BLaER1 treated with 17β-estradiol and CSF1 and Interleukin-3, amounts not matched to agents 10 nM and 100 nM (cell line): ENCODE measurements around the gene DSE.

ENCODE experiments used
- H3K27ac ChIP-seq, 11 experiments: shearing (Covaris generic); formaldehyde crosslinking; 2 replicates each; pipeline ENCODE4 v1.8.1; 2022
- H3K27me3 ChIP-seq, 11 experiments: shearing (Covaris generic); formaldehyde crosslinking; 2 replicates each; pipeline ENCODE4 v1.8.1; 2022
- H3K36me3 ChIP-seq, 11 experiments: shearing (Covaris generic); formaldehyde crosslinking; 2 replicates each; pipeline ENCODE4 v1.8.1; 2022
- H3K4me1 ChIP-seq, 10 experiments: shearing (Covaris generic); formaldehyde crosslinking; 2 replicates each; pipeline ENCODE4 v1.8.1; 2022
- H3K4me2 ChIP-seq, 11 experiments: shearing (Covaris generic); formaldehyde crosslinking; 2 replicates each; pipeline ENCODE4 v1.8.1; 2022
- H3K4me3 ChIP-seq, 10 experiments: shearing (Covaris generic); formaldehyde crosslinking; 2 replicates each; pipeline ENCODE4 v1.8.1; 2022
- H3K9ac ChIP-seq, 11 experiments: shearing (Covaris generic); formaldehyde crosslinking; 2 replicates each; pipeline ENCODE4 v1.8.1; 2022
- H3K9me3 ChIP-seq, 11 experiments: shearing (Covaris generic); formaldehyde crosslinking; replicated peaks in 1 of 11; 2 replicates each; pipeline ENCODE4 v1.8.1; 2022
- H4K20me1 ChIP-seq, 11 experiments: shearing (Covaris generic); formaldehyde crosslinking; 2 replicates each; pipeline ENCODE4 v1.8.1; 2022
- Cebpa-rat ChIP-seq, 11 experiments: shearing (Covaris generic); IDR thresholded peaks; 2 replicates each; pipeline ENCODE4 v1.8.1; 2022

Gene DSE

DNA sequence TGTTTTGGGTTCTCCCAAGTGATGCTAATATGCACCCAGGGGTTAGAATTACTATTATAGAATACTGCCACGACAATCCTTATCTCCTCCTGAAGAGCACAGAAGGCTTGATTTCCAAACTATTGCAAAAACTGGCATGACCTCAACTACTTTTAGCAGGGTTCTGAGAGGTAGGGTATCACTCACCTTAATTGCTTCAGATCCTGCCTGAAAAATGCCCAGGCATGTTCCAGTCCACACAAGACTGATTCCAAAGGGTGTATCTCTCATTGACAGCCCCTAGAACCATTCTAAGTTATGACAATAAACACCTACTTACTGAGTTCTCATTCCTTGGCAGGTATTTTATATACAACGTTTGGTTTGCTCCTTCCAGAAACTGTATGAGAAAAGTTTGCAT is 5.0 kb upstream of the DSE start:
- Histone ChIP-seq H3K4me3 (no peak overlapping the region), H3K9me3 (no peaks in the 10 kb centered on the region), H3K9ac (no peak overlapping the region), H3K27me3 (no peaks in the 10 kb centered on the region), H4K20me1 (peaks cover 0 to 4% (median 0%) of the 10 kb centered on the region in 11 experiments; a peak in 1 of 22 replicates), H3K27ac (no peak overlapping the region), H3K4me1 (peaks cover 12 to 82% (median 31%) of the 10 kb centered on the region in 10 experiments), H3K36me3 (no peaks in the 10 kb centered on the region), H3K4me2 (peak overlapping the region in 2 of 11 experiments; percentile 83 to 89; a peak in 4 of 22 replicates)
- no peak for TF ChIP-seq Cebpa-rat (IDR thresholded peaks at IDR 0.05)

DNA sequence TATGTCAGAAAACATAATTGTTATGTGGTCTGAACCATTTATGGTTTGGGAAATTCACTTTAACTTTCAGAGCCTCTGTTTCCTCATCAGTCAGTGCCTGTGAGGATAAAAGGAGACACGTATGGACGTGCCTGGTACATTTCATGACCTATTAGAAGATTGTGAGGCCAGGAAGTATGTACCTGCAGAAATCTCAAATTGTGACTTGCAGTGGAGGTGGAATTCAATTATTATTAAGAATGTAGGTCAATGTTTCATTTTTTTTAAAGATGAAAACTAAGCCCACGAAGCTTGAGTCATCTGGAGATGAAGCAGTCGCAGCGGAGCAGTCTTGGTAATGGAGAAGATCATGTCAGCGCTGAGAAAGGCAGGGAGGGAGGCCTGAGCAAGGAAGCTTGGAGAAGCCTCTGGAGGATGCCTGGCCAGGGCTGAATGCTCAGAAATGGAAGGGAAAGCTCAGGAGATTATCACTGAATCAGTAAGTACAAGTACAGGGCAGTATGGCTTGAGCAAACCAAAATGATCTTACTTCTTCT is 3.9 kb upstream of the DSE start:
- no peaks in the 10 kb centered on the region for H3K36me3 ChIP-seq
- H3K9me3 ChIP-seq = no peaks in the 10 kb centered on the region
- H3K4me3 ChIP-seq = no peak overlapping the region
- H3K4me2 ChIP-seq = peak overlapping the region in 4 of 11 experiments; percentile 49 to 89 (median 71); a peak in 8 of 22 replicates
- peaks cover 15 to 82% (median 34%) of the 10 kb centered on the region in 10 experiments for H3K4me1 ChIP-seq
- peaks cover 0 to 7% (median 0%) of the 10 kb centered on the region in 11 experiments; a peak in 6 of 22 replicates for H3K27me3 ChIP-seq
- H3K9ac ChIP-seq = no peak overlapping the region
- peak overlapping the region in 2 of 11 experiments; percentile 26 to 36; a peak in 2 of 22 replicates for H3K27ac ChIP-seq
- H4K20me1 ChIP-seq = peaks cover 0 to 9% (median 0%) of the 10 kb centered on the region in 11 experiments; a peak in 5 of 22 replicates
- TF ChIP-seq Cebpa-rat (IDR thresholded peaks at IDR 0.05) = no peak

DNA sequence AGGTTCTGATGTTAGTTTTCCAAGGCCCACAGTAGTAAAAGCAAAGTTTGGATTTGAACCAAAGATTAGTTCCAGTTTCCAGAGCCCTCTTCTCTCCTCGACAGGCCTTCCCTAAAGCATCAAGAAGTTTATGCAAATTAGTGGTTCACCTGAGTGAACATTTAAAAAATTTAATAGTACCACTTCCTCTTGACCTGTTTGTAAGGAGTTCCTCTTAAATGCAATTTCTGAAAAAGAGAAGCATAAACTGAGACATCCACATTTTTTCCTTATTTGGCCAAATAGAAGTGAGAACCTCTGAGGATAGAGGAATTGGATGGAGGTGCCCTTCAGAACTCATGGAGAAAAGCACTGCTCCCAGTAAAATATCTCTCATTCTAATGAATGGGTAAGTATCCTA is 1.2 kb upstream of the DSE start:
- H3K9ac ChIP-seq = peak overlapping the region in 5 of 11 experiments; percentile 88 to 95 (median 92); a peak in 7 of 22 replicates
- no peaks in the 10 kb centered on the region for H3K9me3 ChIP-seq
- H3K4me3 ChIP-seq = peak overlapping the region in 4 of 10 experiments; percentile 72 to 93 (median 83); a peak in 8 of 20 replicates
- H3K27me3 ChIP-seq = peaks cover 0 to 14% (median 0%) of the 10 kb centered on the region in 11 experiments; a peak in 8 of 22 replicates
- H3K4me2 ChIP-seq = peak overlapping the region; percentile 81 to 99 (median 95); a peak in 21 of 22 replicates
- peaks cover 0 to 36% (median 3%) of the 10 kb centered on the region in 11 experiments; a peak in 10 of 22 replicates for H4K20me1 ChIP-seq
- H3K36me3 ChIP-seq = peaks cover 0 to 16% (median 0%) of the 10 kb centered on the region in 11 experiments; a peak in 4 of 22 replicates
- TF ChIP-seq Cebpa-rat (IDR thresholded peaks at IDR 0.05) = no peak
- H3K27ac ChIP-seq = peak overlapping the region in 4 of 11 experiments; percentile 79 to 93 (median 92); a peak in 9 of 22 replicates
- H3K4me1 ChIP-seq = peaks cover 19 to 79% (median 31%) of the 10 kb centered on the region in 10 experiments

DNA sequence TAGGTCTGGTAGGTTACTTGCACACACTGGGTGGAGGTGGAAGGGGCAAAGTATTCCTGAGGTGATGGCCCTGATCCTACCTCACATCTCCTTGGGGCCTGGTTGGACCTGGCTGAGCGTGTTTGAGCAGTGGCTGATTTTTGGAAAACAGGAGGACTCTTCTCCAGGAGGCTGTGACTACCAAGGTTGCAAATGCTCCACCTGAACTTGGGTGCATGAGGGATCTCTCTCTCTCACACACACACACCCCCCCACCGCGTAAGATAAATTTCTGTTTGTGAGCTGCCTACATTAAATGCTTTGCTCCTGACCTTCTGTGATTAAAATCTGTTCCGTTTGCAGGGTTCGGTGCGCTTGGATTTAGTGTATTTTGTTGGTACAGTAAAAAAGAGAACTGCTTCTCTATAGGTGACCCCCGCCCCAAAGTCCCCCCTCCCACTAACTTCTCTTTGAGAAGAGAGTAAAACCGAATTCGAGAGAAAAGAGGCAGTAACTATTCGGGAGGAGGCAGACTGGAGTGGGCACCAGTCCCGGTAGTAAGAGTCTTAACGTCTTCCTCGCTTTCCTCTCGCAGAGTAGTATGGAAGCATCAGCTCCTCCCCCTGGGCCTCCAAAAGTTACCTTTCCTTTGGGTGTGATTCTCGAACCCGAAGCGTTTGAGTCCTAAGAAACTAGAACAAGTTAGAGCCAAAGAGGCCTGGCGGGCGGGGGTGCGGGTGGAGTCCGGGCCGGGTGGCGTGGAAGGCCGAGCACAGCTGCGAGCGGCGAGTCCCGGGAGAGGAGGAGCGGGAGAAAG is 585 bp upstream of the DSE start:
- Histone ChIP-seq H3K4me1 (peaks cover 19 to 79% (median 31%) of the 10 kb centered on the region in 10 experiments), H3K36me3 (peaks cover 0 to 22% (median 0%) of the 10 kb centered on the region in 11 experiments; a peak in 6 of 22 replicates), H3K9me3 (no peaks in the 10 kb centered on the region), H3K9ac (peak overlapping the region; percentile 79 to 95 (median 87); a peak in 21 of 22 replicates), H3K27me3 (peaks cover 0 to 14% (median 0%) of the 10 kb centered on the region in 11 experiments; a peak in 8 of 22 replicates), H3K27ac (peak overlapping the region; percentile 74 to 93 (median 82); a peak in 21 of 22 replicates), H3K4me2 (peak overlapping the region; percentile 81 to 99 (median 95)), H3K4me3 (peak overlapping the region; percentile 69 to 93 (median 80)), H4K20me1 (peaks cover 0 to 42% (median 4%) of the 10 kb centered on the region in 11 experiments; a peak in 11 of 22 replicates)
- no peak for TF ChIP-seq Cebpa-rat (IDR thresholded peaks at IDR 0.05)

DNA sequence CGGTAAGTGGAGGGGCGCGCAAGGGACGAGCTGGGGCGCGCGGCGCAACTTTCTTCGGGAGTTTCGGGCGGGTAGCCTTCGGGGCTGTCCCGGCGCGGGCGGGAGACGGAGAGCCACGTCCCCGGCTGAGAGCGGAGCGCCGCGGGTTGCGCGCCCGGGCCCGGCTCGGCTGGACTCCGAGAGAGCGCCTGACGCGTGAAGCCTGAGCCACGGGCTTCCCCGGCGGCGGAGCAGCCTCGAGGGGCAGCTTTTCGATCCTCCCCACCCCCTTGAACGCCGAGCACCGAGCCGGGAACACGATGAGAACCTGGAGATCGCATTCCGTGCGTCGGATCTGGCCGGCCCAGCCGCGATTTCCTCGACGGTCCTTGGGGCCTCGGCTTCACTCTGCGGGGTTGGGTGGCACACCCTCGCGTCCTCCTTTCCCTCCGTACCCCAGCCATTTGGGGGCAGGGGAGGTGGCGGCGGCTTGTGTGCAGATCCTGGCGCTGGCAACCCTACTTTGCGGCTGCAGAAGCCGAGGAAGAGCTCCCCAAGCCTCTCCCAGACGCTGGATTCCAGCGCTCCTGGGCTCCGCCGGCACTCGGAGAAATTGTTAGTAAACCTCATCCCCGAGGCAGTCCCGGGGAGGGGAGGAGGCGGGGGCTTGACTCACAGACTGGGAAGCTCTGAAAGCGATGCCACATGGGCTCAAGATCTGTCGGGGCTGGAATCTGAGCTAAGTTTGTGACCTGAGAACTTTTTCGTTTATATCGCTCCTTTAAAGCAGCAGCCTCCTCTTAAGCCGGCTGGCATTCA is 572 bp downstream of the DSE start:
- Histone ChIP-seq H3K27ac (peak overlapping the region; percentile 74 to 93 (median 82)), H4K20me1 (peaks cover 0 to 51% (median 4%) of the 10 kb centered on the region in 11 experiments; a peak in 11 of 22 replicates), H3K27me3 (peaks cover 0 to 14% (median 0%) of the 10 kb centered on the region in 11 experiments; a peak in 8 of 22 replicates), H3K9me3 (no peaks in the 10 kb centered on the region), H3K9ac (peak overlapping the region; percentile 79 to 95 (median 87)), H3K36me3 (peaks cover 0 to 34% (median 0%) of the 10 kb centered on the region in 11 experiments; a peak in 7 of 22 replicates), H3K4me1 (peaks cover 19 to 79% (median 31%) of the 10 kb centered on the region in 10 experiments), H3K4me3 (peak overlapping the region; percentile 69 to 93 (median 80)), H3K4me2 (peak overlapping the region; percentile 81 to 99 (median 95))
- no peak for TF ChIP-seq Cebpa-rat (IDR thresholded peaks at IDR 0.05)

DNA sequence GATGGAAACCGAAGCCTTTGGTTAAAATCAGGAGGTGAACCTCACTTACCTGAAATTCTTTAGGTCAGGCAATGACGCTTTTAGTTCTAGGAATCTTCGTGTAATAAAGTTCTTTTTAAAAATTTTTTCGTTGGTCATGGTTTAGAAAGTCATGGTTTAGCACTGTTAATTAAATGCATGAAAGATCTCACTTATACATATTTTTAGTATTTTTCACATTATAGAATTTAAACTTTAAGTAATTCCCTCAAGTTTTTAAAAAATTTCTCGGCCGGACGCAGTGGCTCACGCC is 1.1 kb downstream of the DSE start:
- peaks cover 0 to 39% (median 0%) of the 10 kb centered on the region in 11 experiments; a peak in 7 of 22 replicates for H3K36me3 ChIP-seq
- H3K27me3 ChIP-seq = peaks cover 0 to 14% (median 0%) of the 10 kb centered on the region in 11 experiments; a peak in 8 of 22 replicates
- H3K4me1 ChIP-seq = peaks cover 19 to 79% (median 31%) of the 10 kb centered on the region in 10 experiments
- H3K27ac ChIP-seq = peak overlapping the region in 10 of 11 experiments; percentile 74 to 93 (median 84); a peak in 15 of 22 replicates
- H3K9me3 ChIP-seq = no peaks in the 10 kb centered on the region
- TF ChIP-seq Cebpa-rat (IDR thresholded peaks at IDR 0.05) = no peak
- H4K20me1 ChIP-seq = peaks cover 0 to 56% (median 4%) of the 10 kb centered on the region in 11 experiments; a peak in 11 of 22 replicates
- H3K4me2 ChIP-seq = peak overlapping the region; percentile 81 to 99 (median 95)
- peak overlapping the region; percentile 69 to 93 (median 80) for H3K4me3 ChIP-seq
- peak overlapping the region; percentile 79 to 95 (median 87) for H3K9ac ChIP-seq

DNA sequence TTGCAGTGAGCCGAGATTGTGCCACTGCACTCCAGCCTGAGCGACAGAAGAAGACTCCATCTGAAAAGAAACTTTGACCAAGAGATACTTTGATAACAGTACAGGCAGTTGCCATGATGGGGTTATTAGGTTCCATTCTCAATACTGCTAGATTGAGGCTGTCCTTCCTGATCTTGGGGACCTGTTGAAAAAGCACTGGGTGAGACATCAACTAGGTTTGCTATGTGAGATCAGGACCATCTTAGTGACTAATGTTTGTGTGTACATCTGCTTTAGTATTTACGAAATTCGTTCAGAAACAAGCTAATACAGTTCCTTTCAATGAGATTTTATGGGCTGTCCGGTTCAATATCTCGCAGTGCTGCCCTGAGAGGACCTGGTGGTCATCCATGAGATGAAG is 2.6 kb downstream of the DSE start:
- no peaks in the 10 kb centered on the region for H3K9me3 ChIP-seq
- peaks cover 19 to 77% (median 27%) of the 10 kb centered on the region in 10 experiments for H3K4me1 ChIP-seq
- H3K36me3 ChIP-seq = peaks cover 0 to 51% (median 0%) of the 10 kb centered on the region in 11 experiments; a peak in 7 of 22 replicates
- peak overlapping the region in 2 of 11 experiments; percentile 40 to 93; a peak in 1 of 22 replicates for H3K9ac ChIP-seq
- H3K27me3 ChIP-seq = peaks cover 0 to 14% (median 0%) of the 10 kb centered on the region in 11 experiments; a peak in 8 of 22 replicates
- TF ChIP-seq Cebpa-rat (IDR thresholded peaks at IDR 0.05) = no peak
- peak overlapping the region in 3 of 10 experiments; percentile 72 to 93 (median 81); a peak in 5 of 20 replicates for H3K4me3 ChIP-seq
- peaks cover 0 to 69% (median 4%) of the 10 kb centered on the region in 11 experiments; a peak in 11 of 22 replicates for H4K20me1 ChIP-seq
- peak overlapping the region in 4 of 11 experiments; percentile 81 to 95 (median 91); a peak in 7 of 22 replicates for H3K4me2 ChIP-seq
- H3K27ac ChIP-seq = no peak overlapping the region

DNA sequence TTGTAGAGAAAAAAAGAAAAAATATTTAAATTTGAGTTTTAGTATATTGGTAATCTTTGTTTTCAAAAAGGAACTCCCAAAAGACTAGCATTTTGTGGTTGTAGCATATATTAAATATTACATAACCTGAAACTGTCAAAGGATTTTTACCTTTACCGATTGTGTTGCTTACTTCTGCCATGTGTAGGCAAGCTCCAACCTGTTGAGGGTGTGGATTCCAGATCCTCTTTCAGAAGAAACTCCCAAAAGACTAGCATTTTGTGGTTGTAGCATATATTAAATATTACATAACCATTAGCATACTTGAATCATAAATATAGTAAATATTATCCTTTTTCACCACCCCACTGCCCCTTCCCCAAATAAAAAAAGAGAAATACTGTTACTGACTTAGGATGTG is 3.2 kb downstream of the DSE start:
- no peak for TF ChIP-seq Cebpa-rat (IDR thresholded peaks at IDR 0.05)
- H3K27me3 ChIP-seq = peaks cover 0 to 14% (median 0%) of the 10 kb centered on the region in 11 experiments; a peak in 8 of 22 replicates
- H3K36me3 ChIP-seq = peaks cover 0 to 52% (median 0%) of the 10 kb centered on the region in 11 experiments; a peak in 7 of 22 replicates
- no peaks in the 10 kb centered on the region for H3K9me3 ChIP-seq
- H3K4me1 ChIP-seq = peaks cover 19 to 78% (median 26%) of the 10 kb centered on the region in 10 experiments
- no peak overlapping the region for H3K4me3 ChIP-seq
- H3K9ac ChIP-seq = no peak overlapping the region
- no peak overlapping the region for H3K27ac ChIP-seq
- peaks cover 0 to 73% (median 4%) of the 10 kb centered on the region in 11 experiments; a peak in 11 of 22 replicates for H4K20me1 ChIP-seq
- peak overlapping the region in 3 of 11 experiments; percentile 81 to 95 (median 89); a peak in 7 of 22 replicates for H3K4me2 ChIP-seq
